Astrocyte of the cerebellum (primary cell): ENCODE measurements around the gene TMEM187.

Experiments used
- DNase-seq: peaks from one replicate; pipeline ENCODE4 v3.0.0-alpha.2; 2011; ENCODE audit warnings: low read depth
- H3K4me3 ChIP-seq: 2 replicates; pipeline ENCODE4 v1.5.1; 2011; ENCODE audit warnings: mild to moderate bottlenecking, low read depth, low read length, moderate library complexity
- CTCF ChIP-seq: IDR thresholded peaks from 2 replicates; pipeline ENCODE4 v1.5.1; 2012; ENCODE audit warnings: low read length, low read depth, moderate library complexity, mild to moderate bottlenecking; ENCODE audit errors: missing control alignments
- in situ Hi-C: cut with HindIII; loops from 2 replicates; pipeline ENCODE4 v1.10.0; 2017; ENCODE audit warnings: low sequenced_read_pairs

Gene TMEM187

DNA sequence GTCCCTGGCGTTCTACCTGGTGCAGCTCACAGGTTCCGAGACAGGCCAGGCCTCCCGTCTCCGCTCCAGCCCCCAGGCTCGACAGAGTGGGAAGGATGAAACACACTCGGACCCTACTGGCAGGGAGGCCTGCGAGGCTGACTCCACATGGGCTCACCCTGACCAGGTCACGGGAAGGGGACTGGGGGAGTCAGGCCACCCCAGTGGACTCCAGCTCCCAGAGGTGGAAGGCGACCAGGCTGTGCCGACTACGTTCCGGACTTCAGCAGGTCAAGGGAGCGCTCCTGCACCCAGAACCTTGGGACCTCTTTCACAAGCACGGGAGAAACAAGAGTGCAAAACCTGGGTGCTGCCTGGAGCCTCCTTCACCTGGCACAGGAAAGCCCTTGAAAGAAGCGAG lies 51.7 kb downstream of the TMEM187 start:
- in situ Hi-C loops, result no loop called here
- no peak for TF ChIP-seq CTCF
- no peak for DNase-seq
- H3K4me3 ChIP-seq, result no peak overlapping the region

GRCh38 chrX:154025230-154025629 lies 52.7 kb downstream of the TMEM187 start:
- in situ Hi-C loops, result no loop called here
- no peak for DNase-seq
- TF ChIP-seq CTCF, result no peak
- H3K4me3 ChIP-seq, result no peak overlapping the region

DNA sequence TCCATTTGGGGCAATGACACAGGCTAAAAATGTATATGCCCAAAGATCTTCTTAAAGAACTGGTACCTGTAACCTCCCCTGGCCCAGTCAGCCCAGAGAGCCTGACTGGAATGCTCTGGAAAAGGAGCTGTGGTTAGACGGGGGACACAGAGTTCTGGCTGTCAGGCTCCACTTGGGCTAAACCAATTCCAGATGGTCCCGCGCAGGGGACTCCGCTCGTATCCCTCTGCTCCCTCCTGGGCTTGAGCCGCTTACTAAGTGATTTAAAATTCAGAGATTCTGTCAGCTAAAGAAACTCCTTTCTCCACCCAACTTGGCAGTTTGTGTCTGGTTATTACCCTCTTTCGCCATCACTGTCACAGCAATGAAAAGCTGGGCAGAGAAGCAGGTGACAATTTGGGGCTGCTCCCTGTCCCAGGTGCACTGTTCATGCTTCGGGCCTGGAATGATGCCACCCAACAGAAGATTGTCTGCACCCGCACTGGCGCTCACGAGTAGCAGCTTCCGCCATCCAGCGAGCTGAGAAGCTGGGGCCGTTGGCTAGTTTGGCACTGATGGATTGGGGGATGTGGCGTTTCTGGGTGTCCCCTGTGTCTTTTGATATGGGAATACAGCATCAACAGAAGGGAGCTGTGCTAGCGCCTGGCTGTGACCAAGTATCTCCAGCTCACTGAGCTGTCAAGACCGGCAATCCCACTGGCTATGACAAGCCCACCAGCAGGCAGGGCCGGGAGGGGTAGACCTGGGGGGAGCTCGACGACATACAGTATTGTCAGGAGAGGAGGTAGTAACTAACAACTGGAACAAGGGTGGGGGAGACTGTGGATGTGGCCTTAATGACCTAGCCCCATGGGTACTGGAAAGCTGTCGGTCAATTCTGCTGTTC lies 53.8 kb downstream of the TMEM187 start:
- in situ Hi-C loops, result no loop called here
- DNase-seq, result no peak
- no peak overlapping the region for H3K4me3 ChIP-seq
- TF ChIP-seq CTCF, result no peak

- no peak for DNase-seq
Measured at GRCh38 chrX:154027022-154027402, 54.5 kb downstream of the TMEM187 start.

GRCh38 chrX:154027986-154028385 lies 55.4 kb downstream of the TMEM187 start:
- H3K4me3 ChIP-seq, result no peak overlapping the region
- TF ChIP-seq CTCF, result no peak
- DNase-seq, result no peak
- in situ Hi-C loops, result no loop called here

More at GRCh38 chrX:154027022-154027402, 54.5 kb downstream of the TMEM187 start:
- TF ChIP-seq CTCF, result no peak
- in situ Hi-C loops, result no loop called here
- H3K4me3 ChIP-seq, result no peak overlapping the region

GRCh38 chrX:154028502-154029184 lies 56.1 kb downstream of the TMEM187 start:
- no peak overlapping the region for H3K4me3 ChIP-seq
- no peak for DNase-seq
- no peak for TF ChIP-seq CTCF
- in situ Hi-C loops, result no loop called here
